HUES64 (cell line): ENCODE measurements around the gene CMTM7.
"Not testable (repeated sequence)": the region's sequence is repeated elsewhere in the genome, so short reads cannot be mapped to it uniquely, and the experiment has no call there.

Experiments used
- H3K27ac ChIP-seq: 2 replicates; pipeline ENCODE4 v1.7.0; 2013; ENCODE audit warnings: low read depth, low read length, inconsistent platforms
- H3K27me3 ChIP-seq: 2 replicates; pipeline ENCODE4 v1.6.1; 2013; ENCODE audit warnings: mild to moderate bottlenecking, low read length; ENCODE audit not compliant: insufficient read depth
- H3K36me3 ChIP-seq: 2 replicates; pipeline ENCODE4 v1.6.1; 2013; ENCODE audit warnings: mild to moderate bottlenecking, low read length; ENCODE audit not compliant: insufficient read depth
- H3K4me1 ChIP-seq: 2 replicates; pipeline ENCODE4 v1.6.1; 2013; ENCODE audit warnings: mild to moderate bottlenecking, low read length, moderate library complexity; ENCODE audit not compliant: insufficient read depth
- H3K4me3 ChIP-seq: 2 replicates; pipeline ENCODE4 v1.5.1; 2013; ENCODE audit warnings: mild to moderate bottlenecking, low read length, moderate library complexity
- H3K9ac ChIP-seq: 2 replicates; pipeline ENCODE4 v1.6.1; 2013; ENCODE audit warnings: mild to moderate bottlenecking, low read depth, low read length
- H3K9me3 ChIP-seq: 2 replicates; pipeline ENCODE4 v1.6.1; 2013; ENCODE audit warnings: low read depth, low read length; ENCODE audit not compliant: insufficient read depth
- WGBS: fragments of 150-250, 120-280 bp; methylation state at CpG from one replicate; pipeline ENCODE4 v1.1.7; 2013; ENCODE audit warnings: missing lambda C conversion rate; 5-methylcytosine and 5-hydroxymethylcytosine counted together

The CMTM7 gene

GRCh38 chr3:32467333-32468070 is 75.8 kb downstream of the CMTM7 start:
- Histone ChIP-seq H3K36me3 (no peaks in the 10 kb centered on the region), H3K9me3 (no peaks in the 10 kb centered on the region), H3K4me1 (no peaks in the 10 kb centered on the region), H3K4me3 (peak overlapping the region; percentile 34; the same call in 1 of the 2 replicates), H3K9ac (peak overlapping the region; percentile 48), H3K27me3 (no peaks in the 10 kb centered on the region), H3K27ac (no peak overlapping the region)
- WGBS = 37% methylated on average over 41 of the region's 41 CpGs

GRCh38 chr3:32469151-32469874 is 77.7 kb downstream of the CMTM7 start:
- H3K4me1 ChIP-seq = no peaks in the 10 kb centered on the region
- no peaks in the 10 kb centered on the region for H3K27me3 ChIP-seq
- H3K27ac ChIP-seq = no peak overlapping the region
- 85% methylated on average over 7 of the region's 7 CpGs for WGBS
- no peaks in the 10 kb centered on the region for H3K9me3 ChIP-seq
- no peak overlapping the region for H3K9ac ChIP-seq
- no peaks in the 10 kb centered on the region for H3K36me3 ChIP-seq
- no peak overlapping the region for H3K4me3 ChIP-seq

GRCh38 chr3:32470362-32470761 is 78.7 kb downstream of the CMTM7 start:
- Histone ChIP-seq H3K27ac (no peak overlapping the region), H3K27me3 (no peaks in the 10 kb centered on the region), H3K36me3 (no peaks in the 10 kb centered on the region), H3K9me3 (no peaks in the 10 kb centered on the region), H3K4me1 (no peaks in the 10 kb centered on the region), H3K4me3 (no peak overlapping the region), H3K9ac (no peak overlapping the region)
- 95% methylated on average over 5 of the region's 5 CpGs for WGBS

- H3K9ac ChIP-seq = no peak overlapping the region
- H3K9me3 ChIP-seq = no peaks in the 10 kb centered on the region
- 0 out of 2 replicates have a peak, but pooled peaks cover 3% of the 10 kb centered on the region for H3K36me3 ChIP-seq
- no peaks in the 10 kb centered on the region for H3K27me3 ChIP-seq
- H3K4me3 ChIP-seq = no peak overlapping the region
- no peaks in the 10 kb centered on the region for H3K4me1 ChIP-seq
- H3K27ac ChIP-seq = no peak overlapping the region
- WGBS = 91% methylated on average over 3 of the region's 3 CpGs
These were observed 79.6 kb downstream of the CMTM7 start for GRCh38 chr3:32471246-32471645.

GRCh38 chr3:32472151-32472550 is 80.5 kb downstream of the CMTM7 start:
- not testable (repeated sequence) for H3K4me1 ChIP-seq, H3K27me3 ChIP-seq, H3K36me3 ChIP-seq, H3K4me3 ChIP-seq, H3K9ac ChIP-seq, H3K9me3 ChIP-seq, H3K27ac ChIP-seq
- WGBS = 89% methylated on average over 12 of the region's 12 CpGs

- Histone ChIP-seq H3K36me3 (0 out of 2 replicates have a peak, but pooled peaks cover 3% of the 10 kb centered on the region), H3K27me3 (no peaks in the 10 kb centered on the region), H3K27ac (no peak overlapping the region), H3K9ac (no peak overlapping the region), H3K9me3 (no peaks in the 10 kb centered on the region), H3K4me1 (no peaks in the 10 kb centered on the region), H3K4me3 (no peak overlapping the region)
- WGBS = 84% methylated on average over 2 of the region's 2 CpGs
These were observed 82.5 kb downstream of the CMTM7 start for GRCh38 chr3:32474201-32474600.

- Histone ChIP-seq H3K9me3 (no peaks in the 10 kb centered on the region), H3K9ac (no peak overlapping the region), H3K27ac (no peak overlapping the region), H3K4me3 (no peak overlapping the region), H3K4me1 (no peaks in the 10 kb centered on the region), H3K36me3 (peaks cover 27% of the 10 kb centered on the region), H3K27me3 (no peaks in the 10 kb centered on the region)
- WGBS = 94% methylated on average over 1 of the region's 1 CpG
These were observed 89.0 kb downstream of the CMTM7 start for GRCh38 chr3:32480604-32481003.

GRCh38 chr3:32481791-32482631 is 90.4 kb downstream of the CMTM7 start:
- Histone ChIP-seq H3K36me3 (peaks cover 35% of the 10 kb centered on the region), H3K27me3 (no peaks in the 10 kb centered on the region)

GRCh38 chr3:32482693-32483092 is 91.0 kb downstream of the CMTM7 start:
- Histone ChIP-seq H3K27me3 (no peaks in the 10 kb centered on the region), H3K9ac (no peak overlapping the region), H3K4me1 (no peaks in the 10 kb centered on the region), H3K9me3 (no peaks in the 10 kb centered on the region), H3K27ac (no peak overlapping the region), H3K36me3 (peaks cover 41% of the 10 kb centered on the region), H3K4me3 (no peak overlapping the region)
- WGBS = 100% methylated on average over 1 of the region's 1 CpG

More at GRCh38 chr3:32481791-32482631, 90.4 kb downstream of the CMTM7 start:
- no peaks in the 10 kb centered on the region for H3K4me1 ChIP-seq
- H3K9ac ChIP-seq = no peak overlapping the region
- 92% methylated on average over 3 of the region's 3 CpGs for WGBS
- no peak overlapping the region for H3K27ac ChIP-seq
- no peaks in the 10 kb centered on the region for H3K9me3 ChIP-seq
- H3K4me3 ChIP-seq = no peak overlapping the region

GRCh38 chr3:32483772-32484171 is 92.1 kb downstream of the CMTM7 start:
- Histone ChIP-seq H3K9me3 (no peaks in the 10 kb centered on the region), H3K9ac (no peak overlapping the region), H3K4me1 (no peaks in the 10 kb centered on the region), H3K4me3 (no peak overlapping the region), H3K27ac (no peak overlapping the region), H3K36me3 (peaks cover 41% of the 10 kb centered on the region), H3K27me3 (no peaks in the 10 kb centered on the region)
- no CpG with 5 or more reads among the region's 1 CpG for WGBS

GRCh38 chr3:32484436-32484835 is 92.8 kb downstream of the CMTM7 start:
- H3K9ac ChIP-seq = no peak overlapping the region
- H3K9me3 ChIP-seq = no peaks in the 10 kb centered on the region
- no peak overlapping the region for H3K4me3 ChIP-seq
- H3K27ac ChIP-seq = no peak overlapping the region
- no peaks in the 10 kb centered on the region for H3K27me3 ChIP-seq
- peaks cover 41% of the 10 kb centered on the region for H3K36me3 ChIP-seq
- 90% methylated on average over 5 of the region's 6 CpGs for WGBS
- no peaks in the 10 kb centered on the region for H3K4me1 ChIP-seq
